CD4-positive, alpha-beta T cell treated with Interleukin-6 for 4 hours (primary cell): Measurements from ENCODE around the gene PACS2.

ENCODE experiments used
- DNase-seq: peaks from one replicate; pipeline ENCODE4 v3.0.0-alpha.2; 2020; ENCODE audit warnings: mixed read lengths

The PACS2 gene

GRCh38 chr14:105412771-105413543 lies 98.4 kb downstream of the PACS2 start:
- DNase-seq, result no peak

DNA sequence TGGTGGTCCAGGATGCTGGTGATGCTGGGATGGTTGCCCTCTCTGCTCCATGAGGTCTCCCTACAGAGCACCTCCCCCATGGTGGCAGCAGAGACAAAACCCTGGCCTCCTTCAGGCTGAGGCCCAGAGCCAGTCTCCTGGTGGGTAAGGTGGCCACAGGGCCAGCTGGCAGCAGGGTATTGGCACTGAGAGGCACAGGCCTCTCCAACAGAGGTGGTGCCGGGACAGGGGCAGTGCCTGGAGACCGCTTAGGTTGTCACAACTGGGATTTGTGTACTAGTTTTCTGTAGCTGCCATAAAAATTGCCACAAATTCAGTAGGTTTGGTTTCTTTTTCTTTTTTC lies 99.0 kb downstream of the PACS2 start:
- DNase-seq, result no peak

DNA sequence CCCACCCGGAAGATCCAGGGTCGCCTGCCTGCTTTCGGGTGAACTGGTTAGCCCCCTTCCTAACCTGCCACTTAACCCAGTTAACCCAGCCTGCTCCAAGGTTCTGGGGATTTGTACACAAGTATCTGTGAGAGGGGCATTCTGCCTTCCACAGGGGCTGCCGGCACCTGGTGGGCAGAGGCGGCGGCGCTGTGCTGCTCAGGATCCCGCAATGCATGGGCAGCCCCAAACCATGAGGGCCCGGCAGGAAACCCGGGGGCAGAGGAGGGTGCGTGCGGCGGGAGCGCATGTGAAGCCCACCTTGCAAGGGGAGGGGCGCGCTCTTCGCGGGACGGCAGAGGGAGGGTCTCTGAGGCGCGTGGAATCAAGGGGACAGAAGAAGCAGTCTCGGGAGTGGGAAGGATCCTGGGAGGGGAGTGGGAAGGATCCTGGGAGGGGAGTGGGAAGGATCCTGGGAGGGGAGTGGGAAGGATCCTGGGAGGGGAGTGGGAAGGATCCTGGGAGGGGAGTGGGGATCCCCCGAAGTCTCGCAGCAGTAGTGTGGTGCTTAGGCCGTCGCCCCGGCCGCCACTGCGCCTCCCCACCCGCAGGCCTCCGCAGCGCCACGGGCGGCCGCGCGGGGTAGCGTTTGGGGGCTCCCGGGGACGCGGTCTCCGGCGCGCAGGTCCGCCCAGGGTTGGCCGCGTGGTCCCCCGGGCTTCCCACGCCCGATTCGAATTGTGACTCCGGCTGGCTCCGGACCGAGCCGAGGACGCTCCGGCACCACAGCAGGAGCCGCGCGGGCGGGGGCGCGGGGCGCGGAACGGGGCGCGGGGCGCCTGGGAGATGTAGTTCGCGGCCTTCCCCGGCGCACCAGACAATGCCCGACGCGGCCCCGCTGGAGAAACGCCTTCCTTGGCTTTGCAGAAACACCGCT lies 100.2 kb downstream of the PACS2 start:
- DNase-seq, result peak; percentile 62

GRCh38 chr14:105415481-105416428 lies 101.2 kb downstream of the PACS2 start:
- no peak for DNase-seq

GRCh38 chr14:105416671-105417070 lies 102.1 kb downstream of the PACS2 start:
- DNase-seq, result no peak

- DNase-seq, result no peak
Measured at GRCh38 chr14:105417690-105418121, 103.2 kb downstream of the PACS2 start.

DNA sequence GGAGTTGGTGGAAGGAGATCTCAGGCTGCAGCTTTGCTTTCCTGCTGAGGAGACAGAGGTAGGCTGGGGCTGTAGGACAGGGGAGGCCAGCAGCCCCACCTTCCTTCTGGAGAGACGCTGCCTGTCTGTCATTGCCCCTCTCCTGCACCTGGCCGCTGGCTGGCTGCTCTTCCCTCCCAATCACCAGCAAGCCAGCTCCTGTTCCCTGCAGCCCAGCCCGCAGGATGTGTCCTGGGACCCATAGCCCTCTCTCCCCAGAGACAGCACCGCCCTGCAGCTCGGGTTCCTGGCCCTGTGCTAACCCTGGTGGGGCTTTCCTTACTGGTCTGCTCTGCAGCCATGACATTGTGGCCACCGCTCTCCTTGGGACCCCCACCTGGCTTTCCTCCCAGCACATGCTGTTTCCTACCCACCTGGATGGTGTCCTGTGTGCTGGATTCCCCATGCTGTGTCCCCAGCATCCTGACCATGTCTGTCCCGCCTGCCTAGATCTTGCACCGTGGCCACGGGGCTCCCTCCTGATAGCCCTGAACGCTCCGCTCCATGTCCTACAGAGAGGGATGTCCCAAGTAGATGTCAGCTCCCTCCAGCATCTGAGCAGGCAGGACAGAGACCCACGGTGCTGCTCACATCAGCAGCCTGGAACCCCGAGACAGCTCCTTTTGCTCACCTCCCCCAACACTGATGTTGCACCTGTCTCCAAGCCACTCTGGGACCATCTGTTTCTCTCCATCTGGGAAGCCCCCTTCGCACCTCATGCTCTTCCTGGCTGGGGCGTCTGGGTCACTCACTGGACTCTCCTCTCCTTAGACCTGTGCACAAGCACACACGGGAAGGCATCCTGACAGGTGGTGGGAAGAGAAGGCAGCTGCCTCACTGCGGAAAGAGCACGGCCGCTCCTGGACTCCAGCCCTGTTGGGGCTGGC lies 104.0 kb downstream of the PACS2 start:
- DNase-seq, result no peak

- DNase-seq, result peak; percentile 67
Measured at GRCh38 chr14:105419195-105420091, 104.9 kb downstream of the PACS2 start, which contains the start of gene MTA1. MTA1 (plus strand) TSS chr14:105419827; CDS start chr14:105420036, 209 bp downstream.

- no peak for DNase-seq
Measured at GRCh38 chr14:105420101-105420973, 105.8 kb downstream of the PACS2 start.

GRCh38 chr14:105420974-105421674 lies 106.6 kb downstream of the PACS2 start:
- no peak for DNase-seq

DNA sequence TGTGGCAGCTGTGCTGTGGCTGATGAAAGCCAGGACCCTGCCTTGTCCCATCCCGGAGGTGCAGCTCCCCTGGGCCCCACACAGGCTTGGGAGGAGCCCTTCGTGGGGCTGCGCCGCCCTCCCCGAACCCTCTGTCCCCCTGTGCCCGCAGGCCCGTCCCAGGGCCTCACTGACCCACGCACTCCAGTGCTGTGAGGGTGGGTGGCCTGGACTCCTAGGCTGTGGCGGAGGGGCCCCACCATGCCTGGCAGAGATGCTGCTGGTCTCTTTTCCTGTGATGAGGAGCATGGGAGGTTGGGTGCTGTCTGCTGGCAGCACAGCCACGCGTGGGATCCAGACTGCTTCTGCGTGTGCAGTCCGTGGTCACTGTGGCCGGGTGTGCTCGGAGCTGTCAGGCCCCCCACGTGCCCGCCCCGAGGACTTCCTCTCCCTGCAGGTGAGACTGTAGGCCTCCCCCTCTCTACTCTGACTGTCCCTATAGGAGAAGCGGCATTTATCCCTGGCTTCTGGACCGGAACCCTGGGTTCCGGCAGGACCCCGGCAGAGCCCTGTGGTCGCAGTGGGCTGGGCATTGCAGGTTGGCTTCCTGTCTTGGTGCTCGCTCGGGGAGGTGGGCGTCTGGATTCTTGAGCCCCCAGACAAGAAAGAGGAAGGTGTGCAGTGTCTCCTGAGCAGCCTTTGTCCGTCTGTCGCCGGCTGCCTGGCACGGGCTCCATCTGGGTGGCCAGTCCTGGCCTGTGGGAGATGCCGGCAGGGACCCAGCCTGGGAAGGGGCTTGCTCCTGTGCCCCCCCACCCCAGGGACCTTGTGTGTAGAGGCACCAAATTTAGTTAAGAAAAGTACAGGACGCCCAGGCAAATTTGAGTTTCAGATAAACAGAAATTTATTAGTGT lies 107.4 kb downstream of the PACS2 start:
- DNase-seq, result no peak

DNA sequence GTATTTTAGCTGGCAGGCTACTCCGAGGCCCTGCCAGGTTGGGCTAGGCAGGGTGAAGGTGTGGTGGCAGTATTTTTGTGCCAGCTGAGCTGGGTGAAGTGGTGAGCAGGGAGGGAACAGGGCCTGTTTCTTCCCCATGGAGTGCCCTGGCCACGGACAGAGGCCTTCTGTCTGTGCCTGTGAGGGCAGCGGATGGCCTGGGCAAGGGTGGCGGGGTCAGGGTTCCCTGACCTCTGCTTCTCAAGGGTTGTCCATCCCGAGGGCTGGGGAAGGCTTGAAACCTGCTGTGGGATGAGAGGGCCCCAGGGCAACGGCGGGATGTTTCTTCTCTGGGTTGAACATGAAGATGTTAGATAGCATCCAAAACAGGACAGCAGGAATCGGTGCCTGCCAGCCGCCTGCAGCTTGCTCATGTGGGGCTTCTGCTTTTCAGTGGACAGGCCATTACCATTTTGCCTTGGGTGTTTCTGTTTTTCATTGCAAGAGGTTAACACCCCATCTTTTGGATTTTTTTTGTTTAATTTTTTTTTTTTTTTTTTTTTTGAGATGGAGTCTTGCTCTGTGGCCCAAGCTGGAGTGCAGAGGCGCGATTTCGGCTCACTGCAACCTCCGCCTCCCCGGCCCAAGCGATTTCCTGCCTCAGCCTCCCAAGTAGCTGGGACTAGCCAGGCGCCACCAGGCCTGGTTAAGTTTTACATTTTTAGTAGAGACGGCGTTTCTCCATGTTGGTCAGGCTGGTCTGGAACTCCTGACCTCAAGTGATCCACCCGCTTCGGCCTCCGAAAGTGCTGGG lies 108.3 kb downstream of the PACS2 start:
- DNase-seq, result no peak

DNA sequence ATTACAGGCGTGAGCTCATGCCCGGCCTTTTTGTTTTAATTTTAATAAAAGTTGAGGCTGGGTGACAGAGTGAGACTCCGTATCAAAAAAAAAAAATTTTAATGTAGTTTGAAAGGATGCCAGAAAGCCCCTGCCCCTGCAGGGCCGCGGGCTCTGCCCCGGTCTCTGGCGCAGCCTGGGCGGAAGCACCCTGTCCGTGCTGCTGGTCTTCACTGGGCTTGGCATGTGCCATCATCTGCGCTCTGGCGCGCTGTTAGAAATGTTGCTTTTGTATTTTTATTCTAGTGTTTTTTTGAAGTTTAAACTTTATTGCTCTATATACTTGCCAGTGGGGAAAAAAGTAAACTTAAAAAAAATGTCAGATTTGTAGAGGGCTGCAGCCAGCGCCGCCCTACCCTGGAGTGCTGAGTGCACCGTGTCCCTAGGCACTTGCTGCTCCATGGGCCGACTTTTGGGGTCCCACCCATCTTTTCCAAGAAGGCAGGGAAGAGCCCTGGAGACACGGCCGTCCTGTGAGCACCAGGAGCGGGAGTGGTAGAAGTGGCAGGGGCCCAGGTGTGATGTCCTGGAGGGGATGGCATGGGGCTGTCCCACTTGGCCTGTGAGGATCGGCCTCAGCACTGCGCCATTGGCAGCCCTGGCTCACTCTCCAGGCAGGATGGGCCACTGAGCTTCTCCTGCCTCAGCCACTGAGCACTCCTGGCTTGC lies 109.1 kb downstream of the PACS2 start:
- no peak for DNase-seq

DNA sequence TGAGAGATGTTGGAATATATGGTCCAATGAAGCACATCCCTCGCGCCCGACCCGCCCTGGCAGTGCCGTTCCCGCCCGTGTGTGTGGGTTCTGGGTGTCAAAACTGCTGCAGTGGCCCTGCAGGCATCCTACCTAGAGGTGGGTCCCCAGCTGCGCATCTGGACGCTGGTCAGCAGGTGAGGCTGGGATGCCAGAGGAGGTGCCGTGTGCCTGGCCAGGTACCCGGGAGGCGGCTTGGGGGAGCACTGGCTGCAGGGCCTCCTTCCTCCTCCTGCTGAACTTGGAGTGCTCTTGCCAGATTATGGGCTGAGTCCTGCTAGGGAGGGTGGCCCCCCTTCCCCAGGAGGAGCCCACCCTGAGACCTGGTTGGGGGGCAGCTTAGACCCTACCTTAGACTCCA lies 110.3 kb downstream of the PACS2 start:
- DNase-seq, result no peak

- DNase-seq, result no peak
Measured at GRCh38 chr14:105425823-105426247, 111.3 kb downstream of the PACS2 start.
